HG03060 (cell line): ENCODE data around the gene ZNF276.
"Not testable (repeated sequence)": the region's sequence is repeated elsewhere in the genome, so short reads cannot be mapped to it uniquely, and the experiment has no call there.

Experiments
- ATAC-seq: cut with Tn5 transposase; IDR thresholded peaks from one replicate; pipeline ENCODE4 v1.9.1; 2021; ENCODE audit warnings: low read depth, moderate number of reproducible peaks; ENCODE audit not compliant: unreplicated experiment

ZNF276 gene

GRCh38 chr16:89775223-89775622 lies 53.9 kb downstream of the ZNF276 start:
- ATAC-seq = no peak

- not testable (repeated sequence) for ATAC-seq
These were observed 56.9 kb downstream of the ZNF276 start for GRCh38 chr16:89778211-89778610.

- no peak for ATAC-seq
These were observed 58.0 kb downstream of the ZNF276 start for GRCh38 chr16:89779231-89779908.

- ATAC-seq = no peak
These were observed 58.6 kb downstream of the ZNF276 start for GRCh38 chr16:89779909-89780305.

GRCh38 chr16:89782489-89782888 lies 61.2 kb downstream of the ZNF276 start:
- no peak for ATAC-seq

GRCh38 chr16:89783952-89784351 lies 62.6 kb downstream of the ZNF276 start:
- not testable (repeated sequence) for ATAC-seq

GRCh38 chr16:89784406-89784805 lies 63.1 kb downstream of the ZNF276 start:
- no peak for ATAC-seq

- no peak for ATAC-seq
These were observed 64.3 kb downstream of the ZNF276 start for GRCh38 chr16:89785523-89786155.

- no peak for ATAC-seq
These were observed 65.4 kb downstream of the ZNF276 start for GRCh38 chr16:89786474-89787364.

- no peak for ATAC-seq
These were observed 66.0 kb downstream of the ZNF276 start for GRCh38 chr16:89787365-89787805.
